DND-41 (cell line): ENCODE measurements around the gene IDH3G.

ENCODE experiments used
- EZH2 ChIP-seq: IDR thresholded peaks from 3 replicates; pipeline ENCODE4 v1.6.1; 2012; ENCODE audit warnings: borderline replicate concordance, low read depth, mild to moderate bottlenecking, moderate library complexity, low read length, inconsistent platforms; ENCODE audit not compliant: severe bottlenecking
- TF ChIP-seq, protein P1 (sequence below): IDR thresholded peaks from 2 replicates; pipeline ENCODE4 v1.5.1; 2012; ENCODE audit warnings: borderline replicate concordance, low read length, moderate library complexity, mild to moderate bottlenecking; ENCODE audit not compliant: poor library complexity, severe bottlenecking; ENCODE audit errors: extremely low read depth

DNA sequence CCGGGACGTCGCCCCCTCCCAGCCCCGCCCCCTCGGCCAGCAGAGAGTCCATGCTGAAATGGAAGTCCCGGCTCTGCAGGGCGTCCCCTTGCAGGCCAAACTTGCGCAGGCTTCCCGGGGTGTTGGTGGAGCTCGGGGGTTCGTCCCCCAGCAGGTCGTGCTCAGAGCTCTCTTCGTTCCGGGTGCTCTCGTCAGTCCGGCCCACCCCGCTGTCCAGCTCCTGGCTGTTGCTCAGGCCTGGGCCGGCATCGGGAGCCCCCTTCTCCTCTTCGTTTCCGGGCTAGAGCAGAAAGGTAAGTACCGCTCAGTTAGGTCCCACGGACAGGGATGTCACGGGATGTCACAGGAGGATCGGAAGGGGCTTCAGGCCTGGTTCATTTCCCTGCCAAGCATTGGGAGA, 10.4 kb upstream of the IDH3G start:
- TF ChIP-seq, protein P1, sequence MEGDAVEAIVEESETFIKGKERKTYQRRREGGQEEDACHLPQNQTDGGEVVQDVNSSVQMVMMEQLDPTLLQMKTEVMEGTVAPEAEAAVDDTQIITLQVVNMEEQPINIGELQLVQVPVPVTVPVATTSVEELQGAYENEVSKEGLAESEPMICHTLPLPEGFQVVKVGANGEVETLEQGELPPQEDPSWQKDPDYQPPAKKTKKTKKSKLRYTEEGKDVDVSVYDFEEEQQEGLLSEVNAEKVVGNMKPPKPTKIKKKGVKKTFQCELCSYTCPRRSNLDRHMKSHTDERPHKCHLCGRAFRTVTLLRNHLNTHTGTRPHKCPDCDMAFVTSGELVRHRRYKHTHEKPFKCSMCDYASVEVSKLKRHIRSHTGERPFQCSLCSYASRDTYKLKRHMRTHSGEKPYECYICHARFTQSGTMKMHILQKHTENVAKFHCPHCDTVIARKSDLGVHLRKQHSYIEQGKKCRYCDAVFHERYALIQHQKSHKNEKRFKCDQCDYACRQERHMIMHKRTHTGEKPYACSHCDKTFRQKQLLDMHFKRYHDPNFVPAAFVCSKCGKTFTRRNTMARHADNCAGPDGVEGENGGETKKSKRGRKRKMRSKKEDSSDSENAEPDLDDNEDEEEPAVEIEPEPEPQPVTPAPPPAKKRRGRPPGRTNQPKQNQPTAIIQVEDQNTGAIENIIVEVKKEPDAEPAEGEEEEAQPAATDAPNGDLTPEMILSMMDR = no peak
- TF ChIP-seq EZH2 = no peak
